Stimulated activated CD4-positive, alpha-beta T cell treated with anti-CD3 and anti-CD28 coated beads, Interleukin-2, amount 100 ng/mL, for 4 hours (primary cell): ENCODE data around the gene SEMA7A.

ENCODE experiments used
- DNase-seq: peaks from one replicate; pipeline ENCODE4 v3.0.0-alpha.2; 2020; ENCODE audit warnings: low read depth

The SEMA7A gene

DNA sequence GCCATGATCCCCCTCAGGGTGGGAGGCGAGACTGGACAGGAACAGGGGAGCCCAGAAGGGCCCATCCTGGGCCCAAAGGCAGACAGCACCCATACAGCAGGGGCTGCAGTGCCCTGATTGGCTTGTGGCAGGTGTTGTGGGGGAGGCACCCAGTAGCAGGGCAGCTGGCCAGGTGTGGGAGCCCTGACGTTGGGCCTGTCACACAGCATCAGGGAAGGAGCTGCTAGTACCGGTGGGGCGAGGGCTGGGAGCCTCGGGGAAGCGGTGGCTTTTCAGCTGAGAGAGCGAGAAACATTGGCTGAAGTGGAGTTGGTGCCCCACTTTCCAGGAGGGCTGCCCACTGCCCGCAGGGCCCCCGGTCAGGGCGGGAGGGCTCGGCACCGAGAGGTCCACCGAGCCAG lies 46.6 kb downstream of the SEMA7A start:
- DNase-seq: no peak

DNA sequence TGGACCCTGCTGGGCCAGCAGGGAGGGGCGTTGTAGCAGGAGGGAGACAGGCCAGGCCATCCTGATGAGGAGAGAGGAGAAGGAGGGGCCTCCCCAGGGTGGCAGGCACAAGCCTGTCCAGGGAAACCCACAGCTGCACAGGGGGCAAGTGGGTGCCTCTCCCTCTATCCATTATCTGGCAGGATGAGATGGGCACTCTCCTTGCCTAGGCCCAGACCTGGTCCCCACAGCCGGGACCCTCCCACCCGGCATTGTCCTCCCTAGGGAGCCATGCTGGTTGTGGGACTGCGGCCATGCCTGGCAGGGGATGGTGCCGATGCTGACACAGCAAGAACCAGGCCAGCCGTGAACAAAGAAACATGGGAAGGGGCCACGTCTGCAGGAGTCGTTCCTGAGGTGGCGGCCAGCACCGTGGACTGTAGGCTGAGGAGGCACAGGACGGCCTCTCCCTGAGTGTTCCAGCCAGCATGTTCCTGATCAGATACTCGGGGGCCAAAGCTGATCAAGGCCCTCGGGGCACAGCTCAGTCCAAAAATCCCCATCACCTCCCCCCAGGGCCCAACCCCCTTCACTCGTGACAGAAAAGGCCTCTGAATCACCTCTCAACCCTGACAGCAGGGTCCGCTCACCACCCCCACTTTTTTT lies 47.1 kb downstream of the SEMA7A start:
- DNase-seq: no peak

- DNase-seq: no peak
These were observed 48.0 kb downstream of the SEMA7A start for GRCh38 chr15:74385733-74386132.

DNA sequence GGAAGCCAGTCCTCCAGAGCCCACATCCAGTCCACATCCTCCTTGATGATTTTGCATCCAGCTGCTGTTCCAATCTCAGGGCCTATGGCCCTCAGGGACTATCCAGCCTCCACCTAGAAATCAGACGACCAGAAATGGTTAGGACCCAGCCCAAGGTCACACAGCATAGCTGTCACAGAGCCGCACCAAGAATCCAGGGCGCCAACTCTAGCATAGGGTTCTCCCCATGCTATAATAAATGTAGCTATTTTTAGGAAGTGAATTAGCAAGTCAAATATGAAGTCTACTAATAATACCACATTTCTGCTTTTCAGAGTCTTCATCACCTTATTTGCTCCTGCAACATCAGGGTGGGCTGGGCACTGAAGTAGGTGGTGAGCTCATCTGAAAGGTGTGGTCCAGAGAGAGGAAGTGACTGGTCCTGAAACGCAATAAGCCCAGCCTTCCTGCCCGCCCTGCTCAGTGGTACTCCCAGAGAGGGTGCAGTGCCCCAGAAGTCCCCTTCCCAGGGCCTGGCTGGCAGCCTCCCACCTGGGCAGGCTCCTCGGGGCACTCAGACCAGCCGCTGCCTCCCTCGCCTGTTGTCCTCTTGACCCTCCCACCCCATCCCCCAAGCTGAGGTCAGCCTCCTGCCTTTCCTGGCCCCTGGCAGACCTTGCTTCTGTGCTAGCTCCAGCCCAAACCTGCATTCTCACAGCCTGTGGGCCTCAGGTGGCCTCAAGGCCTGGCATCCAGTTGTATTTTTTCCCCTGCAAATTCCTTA lies 48.7 kb downstream of the SEMA7A start:
- DNase-seq: peak; percentile 39

GRCh38 chr15:74384566-74384880 lies 49.2 kb downstream of the SEMA7A start:
- DNase-seq: no peak

DNA sequence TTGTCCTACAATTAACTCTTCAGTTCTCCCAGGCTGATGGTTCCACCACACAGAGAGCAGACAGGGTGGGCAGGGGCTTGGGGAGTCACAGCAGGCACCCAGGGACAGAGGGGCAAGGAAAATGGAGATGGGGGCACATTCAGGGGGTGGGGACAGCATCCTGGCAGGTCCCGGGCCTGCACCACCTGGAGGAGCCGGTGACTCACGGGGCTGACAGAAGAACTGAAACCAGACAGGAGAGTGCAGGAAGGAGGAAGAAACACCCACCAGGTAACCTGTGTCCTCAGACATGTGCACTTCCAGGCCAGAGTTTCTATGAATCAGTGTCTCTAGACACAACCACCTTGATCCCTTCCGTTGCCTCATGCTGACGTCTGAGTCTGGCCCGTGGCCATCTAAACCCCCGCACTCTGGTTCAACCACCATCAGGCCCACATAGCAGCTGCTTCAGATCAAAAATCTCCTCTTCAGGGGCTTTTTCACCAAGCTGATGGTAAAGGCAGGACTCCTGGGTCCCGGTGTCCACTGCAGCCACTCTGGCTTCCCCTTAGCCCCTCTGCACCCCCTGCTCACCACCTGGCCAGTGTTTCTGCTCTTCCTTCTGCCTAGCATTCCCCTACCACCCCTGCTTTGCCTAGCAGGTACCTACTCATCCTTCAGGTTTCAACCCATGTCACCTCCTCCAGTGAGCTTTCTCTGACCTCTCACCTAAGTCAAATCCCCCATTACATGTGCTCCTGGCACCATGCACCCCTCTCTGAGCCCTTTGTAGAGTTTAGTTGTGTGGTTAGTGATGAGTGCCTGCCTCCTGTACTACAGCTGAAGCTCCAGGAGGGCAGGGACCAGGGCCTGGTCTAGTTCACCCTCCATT lies 49.8 kb downstream of the SEMA7A start:
- peak; percentile 79 for DNase-seq

- DNase-seq: no peak
These were observed 50.5 kb downstream of the SEMA7A start for GRCh38 chr15:74383286-74383685.

DNA sequence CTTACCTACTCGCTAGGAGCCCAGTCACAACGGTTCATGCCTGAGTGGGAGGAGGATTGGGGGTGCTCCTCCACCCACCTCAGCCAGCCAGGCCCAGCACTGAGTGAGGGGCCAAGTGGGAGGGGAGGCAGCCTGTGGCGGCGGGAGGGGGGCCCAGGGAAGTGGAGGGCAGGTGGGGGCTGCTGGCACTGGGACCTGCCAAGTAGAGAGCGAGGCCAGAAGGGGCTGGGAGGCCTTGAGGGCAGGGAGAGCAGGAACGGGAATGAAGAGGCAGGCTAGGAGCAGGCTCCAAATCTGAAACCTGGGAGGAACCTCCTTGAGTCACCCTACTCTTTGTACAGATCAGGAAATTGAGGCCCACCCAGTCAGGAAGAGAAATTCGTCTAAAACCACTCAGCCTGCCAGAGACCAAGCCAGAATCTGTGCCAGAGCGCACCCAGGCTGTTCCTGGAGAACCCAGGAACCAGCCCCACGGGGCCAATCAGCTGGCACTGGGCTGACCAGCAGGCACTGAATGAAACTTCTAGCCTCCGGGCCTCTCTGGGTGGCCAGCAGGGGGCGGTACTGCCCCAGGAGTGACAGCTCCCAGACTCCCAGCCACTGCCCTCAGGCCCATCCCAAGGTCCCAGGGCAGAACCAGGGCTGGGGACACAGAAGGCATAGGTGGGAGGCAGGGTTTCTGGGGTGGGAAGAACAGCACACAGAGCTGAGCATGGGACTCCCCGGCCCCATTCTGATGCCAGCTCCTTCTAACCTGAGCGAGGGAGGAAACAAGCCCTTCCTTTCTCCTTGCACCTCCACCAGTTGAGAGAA lies 51.5 kb downstream of the SEMA7A start:
- DNase-seq: peak; percentile 61

DNA sequence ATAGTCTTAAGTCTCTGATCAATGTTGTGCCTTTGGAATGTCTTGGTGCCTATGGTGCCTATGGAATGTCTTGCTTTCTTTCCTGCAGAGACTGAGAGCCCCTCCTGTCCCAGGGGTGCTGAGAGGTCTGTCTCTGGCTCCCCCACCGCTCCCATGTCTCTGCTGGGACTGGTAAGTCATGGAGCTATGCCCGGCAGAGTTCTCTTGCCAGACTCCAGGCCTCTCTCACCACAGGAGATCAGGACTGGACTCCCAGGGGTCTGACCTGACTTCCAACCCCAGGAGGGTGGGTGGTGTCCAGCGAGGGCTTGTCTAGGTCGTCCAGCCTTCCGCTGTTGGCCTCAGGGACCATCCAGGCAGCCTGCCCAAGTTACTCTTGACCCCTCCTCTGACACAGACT lies 52.3 kb downstream of the SEMA7A start:
- DNase-seq: no peak

DNA sequence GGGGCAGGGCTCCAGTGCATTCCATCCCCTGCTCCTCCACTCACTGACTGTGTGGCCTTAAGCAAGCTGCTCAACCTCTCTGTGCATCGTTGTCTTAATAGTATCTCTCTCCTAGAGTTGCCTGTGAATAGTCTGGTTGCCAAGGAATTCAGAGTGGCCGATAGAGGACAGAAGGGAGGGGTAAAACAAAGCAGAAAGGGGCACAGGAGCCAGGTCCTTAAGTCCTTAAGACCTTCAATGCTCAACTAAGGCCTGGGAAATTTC lies 52.6 kb downstream of the SEMA7A start:
- no peak for DNase-seq

GRCh38 chr15:74380361-74381189 lies 53.2 kb downstream of the SEMA7A start:
- DNase-seq: no peak

- DNase-seq: peak; percentile 77
These were observed 54.9 kb downstream of the SEMA7A start for GRCh38 chr15:74378848-74379247.

DNA sequence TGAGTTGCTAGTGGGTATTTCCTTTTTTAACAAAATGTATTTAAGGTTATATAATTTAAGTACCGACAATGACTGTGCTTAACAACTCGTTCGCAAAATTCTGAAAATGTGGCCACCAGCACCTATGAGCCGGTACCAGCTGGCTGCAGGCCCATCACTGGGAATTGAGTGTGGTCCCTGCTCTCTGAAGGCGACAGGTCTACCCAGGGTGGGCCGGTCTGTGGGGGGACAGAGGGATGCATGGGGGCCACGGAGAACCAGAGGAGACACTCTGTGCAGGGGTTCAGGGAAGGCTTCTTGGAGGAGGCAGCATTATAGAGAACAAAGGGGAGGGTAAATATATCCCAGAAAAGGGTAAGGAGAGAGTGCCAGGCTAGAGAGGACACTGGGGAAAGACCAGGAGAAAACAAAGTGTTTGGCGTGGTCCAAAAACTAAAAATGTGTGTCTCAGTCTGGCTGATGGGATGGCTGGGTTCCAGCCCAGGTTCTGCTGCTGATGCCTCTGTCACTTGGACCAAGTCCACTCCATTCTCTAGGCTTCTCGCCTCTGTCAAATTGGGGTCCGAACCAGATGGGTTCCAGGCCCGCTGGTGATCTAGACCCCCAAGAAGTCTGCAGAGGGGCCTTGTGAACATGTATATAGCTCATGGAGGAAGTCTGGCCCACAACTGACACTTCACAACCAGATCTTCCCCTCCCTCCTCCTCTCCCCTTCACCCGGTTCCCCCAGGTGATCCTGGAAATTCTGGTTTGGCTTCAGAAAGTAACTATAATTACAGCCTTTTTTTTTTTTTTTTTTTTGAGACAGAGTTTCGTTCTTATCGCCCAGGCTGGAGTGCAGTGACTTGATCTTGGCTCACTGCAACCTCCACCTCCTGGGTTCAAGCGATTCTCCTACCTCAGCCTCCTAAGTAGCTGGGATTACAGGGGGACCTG lies 55.7 kb downstream of the SEMA7A start:
- no peak for DNase-seq

- DNase-seq: no peak
These were observed 56.8 kb downstream of the SEMA7A start for GRCh38 chr15:74376825-74377581.

DNA sequence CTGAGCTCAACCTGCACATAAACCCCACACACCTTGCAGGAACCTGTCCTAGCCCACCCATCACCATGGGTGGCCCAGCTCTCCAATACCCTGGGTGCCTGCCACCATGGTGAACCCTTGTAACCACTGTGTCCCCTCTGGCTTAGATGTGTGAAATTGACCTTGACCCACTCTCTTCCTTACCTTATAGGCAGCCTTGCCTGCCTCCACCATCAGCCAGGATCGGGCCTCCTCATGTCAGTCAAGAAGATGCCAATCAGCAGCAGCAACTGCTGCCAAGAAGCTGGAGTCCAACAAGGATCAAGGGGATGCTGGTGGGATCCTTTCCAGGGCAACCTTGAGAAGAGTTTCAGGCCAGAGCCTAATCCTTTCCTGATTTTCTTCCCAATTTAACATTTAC lies 57.5 kb downstream of the SEMA7A start:
- DNase-seq: no peak

GRCh38 chr15:74375303-74375693 lies 58.5 kb downstream of the SEMA7A start:
- peak; percentile 80 for DNase-seq

GRCh38 chr15:74374648-74375302 lies 59.0 kb downstream of the SEMA7A start:
- no peak for DNase-seq

DNA sequence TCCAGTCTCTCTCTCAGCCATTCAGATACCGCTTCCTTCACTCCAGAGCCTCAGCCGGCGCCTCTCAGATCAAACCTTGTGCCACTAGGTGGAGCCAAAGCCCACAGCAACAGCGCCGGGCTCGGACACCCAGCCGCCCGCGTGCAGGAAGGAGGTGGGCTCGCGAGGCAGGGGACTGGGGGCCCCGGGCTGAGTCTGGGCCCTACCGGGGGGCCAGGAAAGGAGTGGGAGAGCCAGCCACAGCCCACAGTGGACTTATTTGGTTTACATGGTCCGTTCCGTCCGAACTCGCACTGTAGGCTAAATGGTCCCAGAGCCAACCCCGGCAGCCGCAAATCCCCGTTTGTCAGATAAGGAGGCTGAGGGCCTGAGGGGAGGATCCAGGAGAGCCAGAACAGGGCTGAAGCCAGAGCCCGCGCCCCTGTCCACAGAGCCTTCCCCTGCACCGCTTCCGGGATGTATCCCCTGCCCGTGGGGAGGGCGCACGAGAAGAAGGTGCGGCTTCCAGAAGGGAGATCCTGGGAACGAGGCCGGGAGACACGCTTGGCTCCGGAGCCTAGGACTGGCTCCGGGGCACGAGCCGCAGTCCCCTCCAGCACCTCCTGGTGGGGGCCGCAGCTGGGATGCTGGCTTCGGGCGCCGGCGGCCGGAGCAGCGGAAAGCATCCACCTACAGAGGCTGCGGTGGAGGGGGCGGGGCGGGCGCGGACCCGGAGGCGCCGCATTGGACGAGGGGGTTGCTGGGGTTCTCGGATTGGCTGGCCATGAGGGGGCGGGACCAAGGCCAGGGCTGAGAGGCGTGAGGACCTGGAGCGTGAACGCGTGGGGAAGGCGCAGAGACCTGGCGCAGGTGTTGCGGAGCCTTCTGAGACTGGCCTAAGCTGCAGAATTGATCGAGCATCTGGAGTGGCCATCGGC lies 59.8 kb downstream of the SEMA7A start:
- DNase-seq: peak; percentile 95
